Germinal center (tissue), 1 donor: ENCODE results near the gene IRF9.

ENCODE experiments used
- DNase-seq: peaks from one replicate; pipeline ENCODE4 v3.0.0; 2012; ENCODE audit warnings: mixed read lengths, low spot score

Gene IRF9, protein sequence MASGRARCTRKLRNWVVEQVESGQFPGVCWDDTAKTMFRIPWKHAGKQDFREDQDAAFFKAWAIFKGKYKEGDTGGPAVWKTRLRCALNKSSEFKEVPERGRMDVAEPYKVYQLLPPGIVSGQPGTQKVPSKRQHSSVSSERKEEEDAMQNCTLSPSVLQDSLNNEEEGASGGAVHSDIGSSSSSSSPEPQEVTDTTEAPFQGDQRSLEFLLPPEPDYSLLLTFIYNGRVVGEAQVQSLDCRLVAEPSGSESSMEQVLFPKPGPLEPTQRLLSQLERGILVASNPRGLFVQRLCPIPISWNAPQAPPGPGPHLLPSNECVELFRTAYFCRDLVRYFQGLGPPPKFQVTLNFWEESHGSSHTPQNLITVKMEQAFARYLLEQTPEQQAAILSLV

DNA sequence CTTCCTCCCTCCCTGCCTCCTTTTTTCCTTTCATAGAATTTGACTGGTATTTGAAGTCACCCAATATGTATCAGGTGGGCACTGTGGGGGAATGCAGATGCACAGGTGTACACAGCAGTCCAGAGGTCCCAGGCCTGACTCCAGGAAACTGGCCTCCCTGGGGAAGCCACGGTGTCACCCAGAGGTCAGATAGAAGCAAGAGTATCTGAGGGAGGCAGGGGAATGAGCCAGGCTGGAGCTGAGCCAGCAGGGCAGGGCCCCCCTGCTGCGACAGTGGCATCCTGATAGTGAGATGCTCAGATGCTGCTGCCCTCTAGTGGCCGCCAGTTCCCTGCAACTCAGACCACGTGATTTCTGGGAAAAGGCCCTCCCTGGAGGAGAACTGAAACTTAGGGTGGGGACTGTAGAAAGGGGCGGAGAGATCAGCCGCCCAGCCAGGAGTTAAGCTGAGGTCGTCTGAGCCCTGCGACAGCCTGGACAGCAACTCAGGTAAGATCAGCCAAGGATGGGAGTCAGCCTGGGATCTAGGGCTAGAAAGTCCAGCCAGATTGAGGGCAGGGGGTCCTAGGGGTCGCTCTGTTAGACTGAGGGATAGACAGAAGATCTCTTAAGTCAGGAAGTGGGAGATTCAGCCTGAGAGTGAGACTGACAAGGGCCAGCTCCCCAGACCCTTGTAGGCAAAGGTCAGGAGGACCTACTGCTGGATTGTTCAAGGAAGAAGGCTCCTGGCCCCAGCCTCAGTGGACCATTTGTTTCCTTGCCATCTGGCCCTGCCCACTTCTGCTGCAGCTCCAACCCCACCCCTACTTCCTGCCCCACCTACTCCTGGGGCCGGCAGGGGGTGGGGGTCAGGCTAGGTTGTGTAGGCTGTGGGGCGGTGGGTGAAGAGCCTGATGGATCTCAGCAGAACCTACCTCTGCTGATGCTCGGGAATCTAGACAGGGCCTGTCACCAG lies at the start of gene IRF9:
Gene IRF9 (plus strand): TSS at position 416 of the 955 bp plus-strand sequence. CDS start 880 bp downstream, outside the sequence.
- DNase-seq = peak; percentile 94

DNA sequence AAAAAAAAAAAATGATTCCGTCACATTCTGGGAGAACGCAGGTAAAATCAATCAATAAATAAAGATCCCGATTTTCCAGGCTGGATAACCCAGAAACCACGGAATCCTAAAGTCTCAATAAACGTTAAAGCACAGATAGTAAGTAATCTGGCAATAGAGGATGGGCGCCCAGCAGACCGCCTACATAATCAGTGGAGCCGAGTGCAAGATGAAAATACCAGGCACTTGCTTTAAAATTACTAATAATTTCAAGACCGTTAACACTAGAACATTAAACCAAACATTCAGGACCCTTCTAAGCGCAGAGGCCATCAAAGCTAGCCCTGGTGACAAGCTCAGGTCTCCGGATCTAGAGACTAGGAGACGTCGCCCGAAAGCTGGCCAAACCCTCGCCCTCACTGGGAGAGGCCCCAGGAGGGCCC lies 47.7 kb upstream of the IRF9 start:
- no peak for DNase-seq

DNA sequence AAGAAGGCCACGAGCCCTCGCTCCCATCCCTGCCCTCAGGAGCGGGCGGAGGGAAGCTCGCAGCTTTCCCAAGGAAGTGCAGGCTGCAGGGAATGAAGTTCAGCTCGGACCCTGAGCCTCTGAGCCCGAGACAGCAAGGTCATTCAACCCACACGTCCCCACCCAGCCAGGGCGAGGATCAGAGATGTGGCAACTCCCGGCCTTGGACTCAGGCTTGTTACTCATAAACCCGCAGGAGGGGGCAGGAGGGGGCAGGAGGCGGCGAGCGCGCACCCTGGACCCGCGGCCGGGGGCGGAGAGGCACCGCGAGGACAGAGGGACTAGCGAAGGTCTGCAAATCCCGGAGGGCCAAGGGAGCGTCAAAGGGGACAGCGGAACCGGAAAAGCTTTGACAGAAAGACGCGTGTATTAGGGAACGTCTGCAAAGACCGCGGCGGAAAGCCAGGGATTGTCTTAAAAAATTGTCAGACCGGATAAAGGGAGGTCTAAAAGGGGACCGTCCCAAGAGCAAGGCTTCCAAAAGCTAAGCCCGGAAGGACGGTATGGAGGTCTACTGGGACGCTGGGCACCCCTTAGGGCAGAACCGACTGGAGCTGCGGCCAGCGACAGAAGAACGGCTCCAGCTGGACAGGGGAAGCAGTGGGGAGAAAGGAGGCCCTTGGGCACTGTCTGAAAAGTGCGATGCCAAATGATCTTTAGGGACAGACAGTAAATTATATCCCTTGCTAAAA lies 47.1 kb upstream of the IRF9 start:
- DNase-seq = peak; percentile 62

DNA sequence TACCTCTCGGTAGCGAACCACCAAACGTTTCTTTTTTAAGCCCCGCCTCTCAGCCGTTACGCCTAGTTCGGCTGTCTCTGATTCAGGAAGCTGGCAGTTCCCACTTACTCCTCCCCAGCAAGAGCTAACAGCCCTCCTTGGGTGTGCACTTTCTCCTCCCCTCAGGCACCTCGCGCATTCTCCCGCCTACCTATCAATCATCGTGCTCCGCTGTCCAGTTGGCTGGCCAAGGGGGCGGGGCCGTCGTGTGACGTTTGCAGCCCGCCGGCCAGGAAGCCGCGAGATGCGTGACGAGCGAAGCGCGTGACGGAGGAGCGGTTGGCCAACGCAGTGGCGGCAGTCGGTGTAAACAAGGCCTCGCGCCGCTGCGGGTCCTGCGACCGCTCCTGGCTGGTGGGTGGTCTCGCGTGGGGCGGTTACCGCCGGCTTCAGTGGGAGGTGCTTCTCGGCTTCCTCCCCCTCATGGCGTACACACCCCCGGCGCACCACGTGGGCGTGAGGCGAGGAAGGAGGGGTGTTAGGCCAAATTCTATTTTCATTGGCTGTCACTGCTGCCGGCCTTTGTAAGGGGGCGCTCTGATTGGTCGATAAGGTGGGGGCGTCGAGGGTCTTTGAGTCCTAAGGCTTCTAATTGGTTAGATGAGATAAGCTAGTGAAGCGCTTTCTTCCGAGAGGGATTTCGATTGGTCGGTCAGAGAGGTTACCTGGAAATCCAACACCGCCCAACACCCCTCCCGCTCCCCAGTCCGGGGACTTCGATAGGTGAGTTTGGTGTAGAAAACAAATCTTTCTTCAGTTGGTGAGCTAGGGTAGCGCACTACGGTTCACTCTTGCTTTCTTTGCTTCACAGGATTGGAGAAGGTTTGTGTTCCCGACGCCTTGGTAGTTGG lies 46.3 kb upstream of the IRF9 start, which contains the start of the genes DCAF11 and NRL:
Gene DCAF11 (plus strand): TSS at position 246 of the 890 bp plus-strand sequence. CDS start 818 bp downstream, outside the sequence.
Gene NRL (minus strand): TSS at position 418 of the 890 bp plus-strand sequence. CDS start 32,101 bp downstream, outside the sequence.
- DNase-seq = peak; percentile 98

DNA sequence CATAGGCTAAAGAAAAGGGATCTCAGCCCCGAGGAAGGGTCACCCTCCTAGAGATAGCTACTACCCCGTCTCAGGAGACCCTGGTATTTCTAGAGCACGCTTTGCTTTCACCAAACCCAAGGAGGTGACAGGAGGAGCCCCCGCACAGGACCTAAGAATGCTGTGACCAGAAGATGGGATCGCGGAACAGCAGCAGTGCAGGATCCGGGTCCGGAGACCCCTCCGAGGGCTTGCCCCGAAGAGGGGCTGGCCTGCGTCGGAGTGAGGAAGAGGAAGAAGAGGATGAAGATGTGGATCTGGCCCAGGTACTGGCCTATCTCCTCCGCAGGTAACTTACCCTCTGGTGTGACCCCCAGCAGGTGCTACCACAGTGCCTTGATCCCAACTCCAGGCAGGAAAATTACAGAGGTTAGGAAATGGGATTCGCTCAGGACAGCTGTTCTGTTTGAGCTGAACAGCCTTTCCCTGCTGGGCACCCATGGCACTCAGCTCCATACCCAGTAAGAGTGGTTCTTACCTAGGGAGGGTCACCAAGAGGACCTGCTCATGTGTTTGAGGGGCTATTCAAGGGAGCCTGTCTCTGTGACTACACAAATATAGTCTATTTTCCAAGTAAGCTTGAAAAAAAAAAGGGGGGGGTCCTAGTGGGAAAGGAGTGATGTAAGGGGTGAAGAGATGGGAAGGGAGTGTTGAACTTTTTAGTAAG lies 45.5 kb upstream of the IRF9 start:
- DNase-seq = no peak

DNA sequence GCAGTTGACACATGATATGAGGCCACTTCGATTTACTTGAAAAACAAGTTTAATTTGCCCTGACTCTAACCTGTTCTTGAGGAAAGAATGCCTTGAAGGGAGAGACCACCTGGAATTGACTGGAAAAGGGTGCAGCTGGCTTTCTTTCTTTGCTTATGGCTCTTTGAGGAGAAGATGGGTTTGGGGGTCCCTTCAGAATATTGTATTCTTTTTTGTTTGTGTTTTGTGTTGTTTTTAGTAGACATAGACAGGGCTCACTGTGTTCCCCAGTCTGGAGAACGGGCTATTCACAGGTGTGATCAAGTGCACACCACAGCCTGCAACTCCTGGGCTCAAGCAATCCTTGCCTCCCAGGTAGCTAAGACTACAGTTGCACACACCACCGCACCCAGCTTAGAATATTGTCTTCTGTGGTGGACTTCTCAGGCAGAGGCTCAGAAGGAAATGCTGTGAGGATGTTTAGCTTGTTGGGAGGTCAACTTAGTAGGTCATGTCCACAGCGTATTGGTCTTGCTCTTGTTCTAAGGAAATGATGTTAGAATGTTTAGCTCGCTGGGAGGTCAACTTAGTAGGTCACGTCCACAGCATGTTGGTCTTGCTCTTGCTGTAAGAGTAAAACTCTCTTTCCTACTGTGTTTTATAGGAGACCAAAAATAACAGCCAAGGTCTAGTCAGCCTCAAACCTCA lies 44.8 kb upstream of the IRF9 start:
- no peak for DNase-seq

DNA sequence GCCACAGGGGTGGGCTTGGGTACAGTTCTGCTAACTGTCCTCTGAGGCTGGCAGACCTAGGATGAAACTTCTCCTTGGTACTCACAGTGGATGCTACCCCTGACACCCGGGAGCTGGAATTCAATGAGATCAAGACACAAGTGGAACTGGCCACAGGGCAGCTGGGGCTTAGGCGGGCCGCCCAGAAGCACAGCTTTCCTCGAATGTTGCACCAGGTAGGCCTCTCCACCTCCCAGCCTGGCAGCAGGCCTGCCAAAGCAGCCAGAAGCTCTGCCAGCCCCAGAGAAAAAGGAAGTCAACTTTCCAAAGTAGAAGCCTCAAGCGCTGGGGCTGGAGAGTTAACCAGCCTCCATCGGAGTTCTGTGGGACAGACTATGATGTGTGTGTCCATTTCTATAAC lies 43.9 kb upstream of the IRF9 start:
- no peak for DNase-seq

DNA sequence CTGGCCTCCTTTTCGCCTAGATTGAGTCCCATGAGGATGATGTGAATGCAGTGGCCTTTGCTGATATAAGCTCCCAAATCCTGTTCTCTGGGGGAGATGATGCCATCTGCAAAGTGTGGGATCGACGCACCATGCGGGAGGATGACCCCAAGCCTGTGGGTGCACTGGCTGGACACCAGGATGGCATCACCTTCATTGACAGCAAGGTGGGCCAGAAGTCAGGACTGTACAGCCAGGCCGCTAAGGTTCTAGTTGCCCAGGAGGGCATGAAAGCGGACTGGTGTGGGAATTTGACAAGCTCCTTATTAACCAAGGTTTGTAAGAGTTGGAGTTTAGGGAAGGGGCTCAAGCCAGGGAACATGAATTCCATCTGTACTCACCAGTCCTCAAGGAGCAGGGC lies 41.4 kb upstream of the IRF9 start:
- no peak for DNase-seq

DNA sequence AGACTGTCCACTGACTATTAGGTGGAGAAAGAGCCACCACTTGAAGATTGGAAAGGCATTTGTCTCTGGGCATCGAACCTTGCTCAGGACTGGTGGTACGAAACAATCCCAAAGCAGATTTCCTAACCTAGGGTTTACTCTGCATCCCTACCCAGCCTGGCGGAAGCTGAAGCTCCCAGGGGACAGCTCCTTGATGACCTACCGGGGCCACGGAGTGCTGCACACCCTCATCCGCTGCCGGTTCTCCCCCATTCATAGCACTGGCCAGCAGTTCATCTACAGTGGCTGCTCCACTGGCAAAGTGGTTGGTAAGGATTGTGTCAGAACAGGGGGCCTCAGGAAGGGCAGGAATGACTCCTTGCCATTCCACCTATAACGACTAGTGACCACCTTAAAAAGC lies 39.9 kb upstream of the IRF9 start:
- DNase-seq = no peak

DNA sequence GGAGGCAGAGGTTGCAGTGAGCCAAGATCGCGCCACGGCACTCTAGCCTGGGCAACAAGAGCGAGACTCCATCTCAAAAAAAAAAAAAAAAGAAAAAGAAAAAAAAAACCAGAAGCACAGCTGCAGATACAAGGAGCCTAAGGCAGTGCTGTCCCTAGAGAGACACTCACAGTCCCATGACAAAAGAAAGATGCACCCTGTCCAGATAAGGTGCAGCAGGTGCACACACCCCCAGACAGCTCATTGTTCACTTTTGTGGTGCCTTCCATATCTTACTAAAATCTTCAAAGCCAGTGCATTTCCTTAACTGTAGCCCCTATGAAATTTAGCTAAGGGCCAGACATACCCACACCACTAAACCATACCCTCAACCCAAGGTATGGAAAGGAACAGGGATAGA lies 38.6 kb upstream of the IRF9 start:
- no peak for DNase-seq

DNA sequence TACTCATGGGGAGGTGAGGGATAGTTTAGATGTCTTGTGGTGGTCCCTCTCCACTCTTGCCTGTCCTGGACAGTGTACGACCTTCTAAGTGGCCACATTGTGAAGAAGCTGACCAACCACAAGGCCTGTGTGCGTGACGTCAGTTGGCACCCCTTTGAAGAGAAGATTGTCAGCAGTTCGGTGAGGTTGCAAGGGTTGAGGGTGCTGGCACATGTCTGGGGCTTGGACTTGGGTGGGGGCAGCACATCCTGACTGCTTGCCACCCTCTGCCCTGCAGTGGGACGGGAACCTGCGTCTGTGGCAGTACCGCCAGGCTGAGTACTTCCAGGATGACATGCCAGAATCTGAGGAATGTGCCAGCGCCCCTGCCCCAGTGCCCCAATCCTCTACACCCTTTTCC lies 38.2 kb upstream of the IRF9 start:
- DNase-seq = no peak

DNA sequence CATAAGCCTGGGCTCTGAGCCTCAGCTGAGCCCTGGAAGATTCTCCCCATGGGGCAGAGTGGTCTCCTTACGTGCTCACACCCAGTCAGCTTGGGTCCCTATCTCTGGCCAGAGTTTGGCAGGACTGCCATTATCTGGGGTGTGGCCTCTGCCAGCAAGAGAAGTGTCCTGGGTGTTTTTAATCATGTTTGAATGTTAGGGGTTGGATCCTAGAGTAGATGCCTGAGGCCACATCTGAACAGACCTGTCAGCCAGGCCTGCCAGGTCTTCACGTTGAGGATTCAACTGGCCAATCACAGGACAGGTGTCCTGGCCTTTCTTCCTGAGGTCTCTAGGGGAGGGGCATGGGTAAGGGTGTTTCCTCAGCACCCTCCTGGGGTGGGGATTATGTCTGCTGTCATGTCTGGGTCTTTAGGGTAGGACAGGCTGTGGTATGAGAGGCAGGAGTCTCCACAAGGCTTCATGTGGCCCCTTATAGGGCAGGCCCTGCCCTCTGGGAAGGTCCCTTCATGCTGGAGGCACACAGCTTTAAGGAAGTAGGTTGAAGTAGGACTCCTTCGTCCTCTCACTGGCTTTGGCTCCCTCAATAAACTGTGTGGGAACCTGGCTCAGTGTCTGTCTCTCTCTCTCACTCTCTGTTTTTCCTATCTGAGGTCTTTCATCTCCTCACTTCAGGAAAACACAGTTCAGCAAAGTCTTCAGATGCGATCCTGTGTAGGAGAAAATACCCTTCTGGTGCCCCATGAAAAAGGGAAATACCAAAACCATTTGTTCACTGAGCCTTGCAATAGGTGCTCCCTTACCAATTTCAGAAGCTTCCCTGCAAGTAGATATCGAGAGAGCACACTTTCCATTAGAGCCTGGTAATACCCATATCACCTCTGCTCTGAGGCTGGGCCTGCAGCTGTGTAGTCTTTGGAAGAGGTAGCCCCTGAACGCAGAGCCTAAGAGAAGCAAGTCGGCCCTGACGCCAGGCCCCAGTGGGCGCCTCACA lies 37.3 kb upstream of the IRF9 start:
- no peak for DNase-seq

DNA sequence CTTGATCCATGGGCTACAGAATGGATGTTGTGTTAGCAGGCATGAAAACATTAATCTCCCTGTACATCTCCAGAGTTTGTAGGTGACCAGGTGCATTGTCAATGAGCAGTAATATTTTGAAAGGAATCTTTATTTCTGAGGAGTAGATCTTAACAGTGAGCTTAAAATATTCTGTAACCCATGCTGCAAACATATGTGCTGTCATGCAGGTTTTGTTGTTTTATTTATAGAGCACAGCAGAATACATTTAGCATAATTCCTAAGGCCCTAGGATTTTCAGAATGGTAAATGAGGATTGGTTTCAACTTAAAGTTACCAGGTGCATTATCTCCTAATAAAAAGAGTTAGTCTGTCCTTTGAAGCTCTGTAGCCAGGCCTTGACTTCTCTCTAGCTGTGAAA lies 34.1 kb upstream of the IRF9 start:
- DNase-seq = no peak

DNA sequence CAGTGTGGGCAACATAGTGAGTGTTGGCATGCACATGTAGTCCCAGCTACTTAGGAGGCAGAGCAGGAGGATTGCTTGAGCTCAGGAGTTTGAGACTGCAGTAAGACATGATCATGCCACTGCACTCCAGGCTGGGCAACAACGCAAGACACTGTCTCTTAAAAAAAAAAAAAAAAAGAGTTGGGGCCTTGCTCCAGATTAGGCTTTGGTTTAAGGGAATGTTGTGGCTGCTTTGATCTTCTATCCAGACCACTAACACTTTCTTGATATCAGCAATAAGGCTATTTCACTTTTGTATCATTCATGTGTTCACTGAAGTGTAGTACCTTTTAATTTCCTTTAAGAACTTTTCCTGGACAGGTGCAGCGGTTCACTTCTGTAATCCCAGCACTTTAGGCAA lies 33.4 kb upstream of the IRF9 start:
- DNase-seq = no peak

DNA sequence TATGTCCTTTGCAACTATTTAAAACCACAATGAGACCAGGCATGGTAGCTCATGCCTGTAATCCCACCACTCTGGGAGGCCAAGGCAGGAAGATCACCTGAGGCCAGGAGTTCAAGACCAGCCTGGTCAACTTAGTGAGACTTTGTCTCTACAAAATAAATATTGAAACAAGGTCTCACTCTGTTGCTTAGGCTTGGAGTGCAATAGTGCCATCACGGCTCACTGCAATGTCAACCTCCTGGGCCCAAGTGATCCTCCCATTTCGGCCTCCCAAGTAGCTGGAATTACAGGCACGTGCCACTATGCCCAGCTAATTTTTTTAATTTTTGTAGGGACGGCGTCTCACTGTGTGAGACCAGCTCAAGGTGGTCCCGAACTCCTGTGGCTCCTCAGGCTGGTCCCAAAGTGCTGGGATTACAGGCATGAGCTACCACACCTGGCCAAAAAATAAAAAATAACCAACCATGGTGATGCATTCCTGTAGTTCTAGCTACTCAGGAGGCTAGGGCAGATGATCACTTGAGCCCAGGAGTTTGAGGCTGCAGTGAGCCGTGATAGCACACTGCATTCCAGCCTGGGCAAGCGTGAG lies 31.6 kb upstream of the IRF9 start:
- no peak for DNase-seq

DNA sequence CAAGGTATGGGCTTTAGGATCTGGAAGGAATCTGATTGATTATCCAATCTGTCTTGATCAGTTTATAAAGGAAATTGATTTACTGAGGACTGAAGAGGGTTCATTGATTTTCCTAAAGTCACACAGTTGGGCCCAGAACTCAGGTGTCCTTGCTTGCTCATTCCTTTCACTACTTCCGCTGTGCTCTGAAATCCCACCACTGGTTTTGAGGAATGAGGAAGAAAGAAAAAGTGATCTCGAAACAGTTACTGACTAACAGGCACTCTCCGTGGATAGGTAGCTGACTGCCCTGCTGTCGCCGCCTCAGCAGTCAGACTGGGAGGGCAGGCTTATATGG lies 30.7 kb upstream of the IRF9 start, which contains the start of gene FITM1:
Gene FITM1 (plus strand): TSS at position 280 of the 337 bp plus-strand sequence. CDS start 905 bp downstream, outside the sequence.
- no peak for DNase-seq

DNA sequence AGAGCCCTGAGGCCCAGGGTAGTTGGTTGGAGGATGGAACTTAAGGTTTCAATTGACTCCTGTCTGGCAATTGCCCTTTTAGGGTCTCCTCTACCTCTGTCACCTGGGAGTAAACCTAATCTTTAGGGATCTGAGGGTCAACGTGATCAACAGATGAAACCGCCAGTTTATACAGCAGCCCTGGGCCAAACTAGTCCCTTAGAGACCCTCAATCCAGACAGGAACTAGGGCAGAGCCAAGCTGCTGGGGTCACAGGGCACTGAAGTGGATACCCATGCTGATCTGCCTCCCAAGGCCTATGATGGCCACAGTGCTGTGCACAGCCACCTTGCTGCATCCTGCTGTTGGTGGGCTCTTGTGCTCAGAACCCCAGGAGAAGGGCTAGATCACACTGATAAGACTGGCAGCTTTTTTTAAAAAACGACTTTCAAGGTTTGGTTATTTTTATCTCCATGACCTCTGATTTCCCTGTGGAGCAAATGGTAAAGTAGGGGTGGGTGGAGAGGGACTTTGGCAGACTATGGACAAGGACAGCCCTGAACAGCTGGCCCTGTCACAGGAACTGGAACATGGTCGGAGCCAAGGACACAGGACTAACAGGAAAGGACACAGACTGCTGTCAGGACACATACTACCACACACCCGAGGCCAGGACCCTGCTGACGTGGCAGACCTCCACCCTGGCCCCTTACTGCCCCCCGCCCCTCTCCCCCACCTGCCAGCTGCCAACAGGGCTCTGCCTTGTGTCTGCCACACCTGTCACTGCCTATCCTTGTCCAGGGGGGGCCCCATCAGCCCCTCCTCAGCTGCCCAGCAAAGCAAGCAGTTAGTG lies 30.1 kb upstream of the IRF9 start:
- no peak for DNase-seq
